ENCODE measurements around the gene RETREG1. TPM values are rescaled to one million over a fixed set of nuclear protein-coding genes. Genes with fewer than 3 reads are reported as not detected.
"Not testable (repeated sequence)": the region's sequence is repeated elsewhere in the genome, so short reads cannot be mapped to it uniquely, and the experiment has no call there.

The RETREG1 gene
- total RNA-seq, 1 experiment from 2014 or later, result 3.4 TPM

- Histone ChIP-seq H4K20me1 (ENCODE audit: control insufficient read depth, insufficient read depth, insufficient read length) (no peaks in the 10 kb centered on the region), H3K4me1 (ENCODE audit: insufficient read depth, low read length) (no peaks in the 10 kb centered on the region), H2BK5ac (ENCODE audit: insufficient read length, low read length) (no peak overlapping the region), H3K27me3 (ENCODE audit: insufficient read depth, low read length) (no peaks in the 10 kb centered on the region), H2AK5ac (ENCODE audit: insufficient read length, low read length) (no peak overlapping the region), H3K4ac (ENCODE audit: low read depth, low read length) (no peak overlapping the region), H3K23ac (ENCODE audit: insufficient read length, low read depth, low read length) (no peak overlapping the region), H3K79me1 (ENCODE audit: insufficient read depth, low read depth, low read length, poor library complexity, severe bottlenecking) (no peaks in the 10 kb centered on the region), H3K9me3 (ENCODE audit: control insufficient read depth, low read depth, low read length) (no peaks in the 10 kb centered on the region), H4K5ac (ENCODE audit: insufficient read length, low read depth, low read length) (no peak overlapping the region), H4K91ac (ENCODE audit: insufficient read length, low read depth, low read length) (no peak overlapping the region), H3K79me2 (ENCODE audit: insufficient read depth, low read length) (no peaks in the 10 kb centered on the region), H3K23me2 (ENCODE audit: insufficient read length, low read depth, low read length, poor library complexity, severe bottlenecking) (no peaks in the 10 kb centered on the region), H2BK12ac (ENCODE audit: insufficient read length, low read depth, low read length) (no peak overlapping the region), H3K27ac (ENCODE audit: insufficient read length, low read depth, low read length) (no peak overlapping the region), H4K8ac (replicated peaks; ENCODE audit: insufficient read length, low read depth, low read length) (no peak overlapping the region), H3T11ph (ENCODE audit: low read length) (no peak overlapping the region), H2BK120ac (ENCODE audit: low read depth, low read length, poor library complexity, severe bottlenecking) (no peak overlapping the region), H2BK15ac (ENCODE audit: low read depth, low read length) (no peak overlapping the region), H3K56ac (ENCODE audit: insufficient read length, low read depth, low read length) (no peak overlapping the region), H3K18ac (ENCODE audit: insufficient read length, low read depth, low read length) (no peak overlapping the region), H3K14ac (ENCODE audit: insufficient read depth, low read length) (no peak overlapping the region), H2BK20ac (ENCODE audit: low read depth, low read length, poor library complexity, severe bottlenecking) (no peak overlapping the region), H3K9ac (ENCODE audit: extremely low read depth, insufficient read length, low read length) (no peak overlapping the region), H3K4me2 (ENCODE audit: insufficient read depth, insufficient read length, low read length) (no peak overlapping the region), H2AFZ (ENCODE audit: low read length) (no peak overlapping the region)
- no CpG with 5 or more reads among the region's 3 CpGs for WGBS (ENCODE audit: extremely low coverage, insufficient read length, low lambda C conversion rate)
- Mint-ChIP-seq H3K36me3 (ENCODE audit: insufficient read depth in 1 of 3, low read depth in 3 of 3) (no peaks in the 10 kb centered on the region; a peak in 1 of 7 replicates), H3K9me3 (no peaks in the 10 kb centered on the region), H3K27ac (no peak overlapping the region), H3K27me3 (ENCODE audit: low read depth) (no peaks in the 10 kb centered on the region; the same call in 1 of the 2 replicates), H3K4me3 (no peak overlapping the region), H3K4me1 (no peaks in the 10 kb centered on the region)
- TF ChIP-seq CTCF (conservative IDR thresholded peaks at IDR 0.05), result no peak
- no peak for DNase-seq
These were observed 139.3 kb downstream of the RETREG1 start for GRCh38 chr5:16477541-16477940.

- not testable (repeated sequence) for H3K36me3 Mint-ChIP-seq (ENCODE audit: insufficient read depth in 1 of 3, low read depth in 3 of 3); H2AFZ ChIP-seq (ENCODE audit: low read length); H4K20me1 ChIP-seq (ENCODE audit: control insufficient read depth, insufficient read depth, insufficient read length); H2BK20ac ChIP-seq (ENCODE audit: low read depth, low read length, poor library complexity, severe bottlenecking); H3K14ac ChIP-seq (ENCODE audit: insufficient read depth, low read length); H2AK5ac ChIP-seq (ENCODE audit: insufficient read length, low read length); H3K18ac ChIP-seq (ENCODE audit: insufficient read length, low read depth, low read length); H2BK15ac ChIP-seq (ENCODE audit: low read depth, low read length); H4K8ac ChIP-seq (replicated peaks; ENCODE audit: insufficient read length, low read depth, low read length); H3K4me1 Mint-ChIP-seq; H4K5ac ChIP-seq (ENCODE audit: insufficient read length, low read depth, low read length); H4K91ac ChIP-seq (ENCODE audit: insufficient read length, low read depth, low read length); H3K23me2 ChIP-seq (ENCODE audit: insufficient read length, low read depth, low read length, poor library complexity, severe bottlenecking); H2BK12ac ChIP-seq (ENCODE audit: insufficient read length, low read depth, low read length); H3K9ac ChIP-seq (ENCODE audit: extremely low read depth, insufficient read length, low read length); H3K4me3 Mint-ChIP-seq; H3K4ac ChIP-seq (ENCODE audit: low read depth, low read length); H3K23ac ChIP-seq (ENCODE audit: insufficient read length, low read depth, low read length); H3K27me3 Mint-ChIP-seq (ENCODE audit: low read depth); H3T11ph ChIP-seq (ENCODE audit: low read length); H3K9me3 ChIP-seq (ENCODE audit: control insufficient read depth, low read depth, low read length); H2BK5ac ChIP-seq (ENCODE audit: insufficient read length, low read length); H3K4me2 ChIP-seq (ENCODE audit: insufficient read depth, insufficient read length, low read length); H3K4me1 ChIP-seq (ENCODE audit: insufficient read depth, low read length); H3K56ac ChIP-seq (ENCODE audit: insufficient read length, low read depth, low read length); H3K27me3 ChIP-seq (ENCODE audit: insufficient read depth, low read length); H3K79me2 ChIP-seq (ENCODE audit: insufficient read depth, low read length); DNase-seq; H3K9me3 Mint-ChIP-seq; H3K27ac ChIP-seq (ENCODE audit: insufficient read length, low read depth, low read length); H3K27ac Mint-ChIP-seq; H3K79me1 ChIP-seq (ENCODE audit: insufficient read depth, low read depth, low read length, poor library complexity, severe bottlenecking); H2BK120ac ChIP-seq (ENCODE audit: low read depth, low read length, poor library complexity, severe bottlenecking)
- WGBS (ENCODE audit: extremely low coverage, insufficient read length, low lambda C conversion rate), result no CpG with 5 or more reads among the region's 3 CpGs
These were observed 140.4 kb downstream of the RETREG1 start for GRCh38 chr5:16476417-16476816.
